Cerebellar cortex (tissue), 1 donor: ENCODE data around the gene PDCD1LG2.
"Not testable (repeated sequence)": the region's sequence is repeated elsewhere in the genome, so short reads cannot be mapped to it uniquely, and the experiment has no call there.

Experiments used
- DNase-seq: peaks from one replicate; pipeline ENCODE4 v3.0.0-alpha.2; 2015; ENCODE audit warnings: low spot score

Gene PDCD1LG2

DNA sequence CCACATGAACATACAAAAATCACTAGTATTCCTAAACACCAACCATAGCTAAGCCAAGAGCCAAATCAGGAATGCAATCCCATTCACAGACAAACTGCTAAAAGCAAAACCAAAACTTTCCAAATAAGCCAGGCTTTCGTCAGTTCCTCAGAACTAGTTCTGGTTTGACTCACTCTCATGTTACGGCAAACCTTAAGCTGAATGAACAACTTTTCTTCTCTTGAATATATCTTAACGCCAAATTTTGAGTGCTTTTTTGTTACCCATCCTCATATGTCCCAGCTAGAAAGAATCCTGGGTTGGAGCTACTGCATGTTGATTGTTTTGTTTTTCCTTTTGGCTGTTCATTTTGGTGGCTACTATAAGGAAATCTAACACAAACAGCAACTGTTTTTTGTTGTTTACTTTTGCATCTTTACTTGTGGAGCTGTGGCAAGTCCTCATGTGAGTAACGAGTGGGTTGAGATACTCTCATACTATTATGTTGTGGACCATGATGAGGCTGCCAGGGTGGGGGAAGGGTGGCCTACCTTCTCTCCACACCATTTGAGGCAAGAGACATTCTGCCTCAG, at the start of gene PDCD1LG2:
Gene PDCD1LG2, plus strand, starts transcription at position 172 of the 572 bp plus-strand sequence. CDS start 12,016 bp downstream, outside the sequence.
- DNase-seq, result no peak

DNA sequence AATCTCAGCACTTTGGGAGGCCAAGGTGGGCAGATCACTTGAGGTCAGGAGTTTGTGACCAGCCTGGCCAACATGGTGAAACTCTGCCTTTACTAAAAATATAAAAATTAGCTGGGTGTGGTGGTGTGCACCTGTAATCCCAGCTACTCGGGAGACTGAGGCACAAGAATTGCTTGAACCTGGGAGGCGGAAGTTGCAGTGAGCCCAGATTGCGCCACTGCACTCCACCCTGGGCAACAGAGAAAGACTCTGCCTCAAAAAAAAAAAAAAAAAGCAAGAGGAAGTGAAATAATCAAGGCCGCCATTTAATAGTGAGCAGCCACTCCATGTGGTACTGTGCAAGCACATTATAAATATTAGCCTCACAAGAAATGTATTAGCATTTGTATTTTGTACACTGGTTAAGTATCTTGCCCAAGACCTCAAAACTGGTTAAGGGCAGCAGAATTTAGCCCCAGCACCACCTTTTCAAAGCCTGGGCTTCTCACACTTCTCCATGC, 45.5 kb upstream of the PDCD1LG2 start:
- not testable (repeated sequence) for DNase-seq

DNA sequence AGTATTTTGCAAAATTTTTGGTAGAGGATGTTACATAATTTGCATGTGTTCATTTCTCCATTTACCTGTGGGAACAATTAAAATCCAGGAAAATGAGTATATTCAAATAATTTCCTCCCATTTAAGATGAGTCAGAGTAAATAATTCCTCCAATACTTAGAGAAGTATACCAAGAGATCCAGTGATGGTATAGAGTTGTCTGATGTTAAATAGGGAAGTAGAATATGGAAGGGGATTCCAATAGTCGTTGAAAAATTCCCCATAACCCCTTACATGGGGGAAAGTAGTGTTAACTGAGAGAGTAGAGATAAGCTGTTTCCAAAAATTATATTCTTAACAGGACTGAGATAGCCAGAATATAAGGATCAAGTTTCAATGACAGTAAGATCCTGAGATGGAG, 44.3 kb upstream of the PDCD1LG2 start:
- no peak for DNase-seq

DNA sequence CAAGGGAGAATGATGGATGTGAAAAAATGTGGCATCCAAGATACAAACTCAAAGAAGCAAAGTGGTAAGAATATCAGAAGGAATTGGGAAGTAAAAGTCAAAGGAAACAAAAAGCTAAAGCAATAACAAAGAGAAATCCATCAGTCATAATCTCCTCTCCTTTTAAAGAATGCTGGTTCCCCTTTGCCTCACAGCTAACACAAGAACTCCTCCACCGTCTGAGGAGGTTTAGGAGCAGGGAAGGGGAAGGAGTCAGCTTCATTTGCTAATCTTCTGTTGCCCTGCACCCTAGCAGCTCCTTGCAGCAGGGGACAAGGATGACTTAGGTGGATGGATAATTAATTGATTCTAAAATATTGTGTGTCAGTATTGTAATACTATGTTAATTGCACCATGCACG, 43.6 kb upstream of the PDCD1LG2 start:
- DNase-seq, result no peak

DNA sequence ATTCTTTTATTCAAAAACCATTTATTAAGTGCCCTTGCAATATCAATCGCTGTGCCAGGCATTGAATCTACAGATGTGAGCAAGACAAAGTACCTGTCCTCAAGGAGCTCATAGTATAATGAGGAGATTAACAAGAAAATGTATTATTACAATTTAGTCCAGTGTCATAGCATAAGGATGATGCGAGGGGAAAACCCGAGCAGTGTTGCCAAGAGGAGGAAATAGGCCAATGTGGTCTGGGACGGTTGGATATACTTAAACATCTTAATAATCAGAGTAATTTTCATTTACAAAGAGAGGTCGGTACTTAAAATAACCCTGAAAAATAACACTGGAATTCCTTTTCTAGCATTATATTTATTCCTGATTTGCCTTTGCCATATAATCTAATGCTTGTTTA, 41.5 kb upstream of the PDCD1LG2 start:
- DNase-seq, result no peak

DNA sequence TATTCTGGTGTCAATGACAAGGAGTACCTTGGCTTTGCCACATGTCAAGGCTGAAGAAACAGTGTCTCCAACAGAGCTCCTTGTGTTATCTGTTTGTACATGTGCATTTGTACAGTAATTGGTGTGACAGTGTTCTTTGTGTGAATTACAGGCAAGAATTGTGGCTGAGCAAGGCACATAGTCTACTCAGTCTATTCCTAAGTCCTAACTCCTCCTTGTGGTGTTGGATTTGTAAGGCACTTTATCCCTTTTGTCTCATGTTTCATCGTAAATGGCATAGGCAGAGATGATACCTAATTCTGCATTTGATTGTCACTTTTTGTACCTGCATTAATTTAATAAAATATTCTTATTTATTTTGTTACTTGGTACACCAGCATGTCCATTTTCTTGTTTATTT, 40.2 kb upstream of the PDCD1LG2 start:
- no peak for DNase-seq

DNA sequence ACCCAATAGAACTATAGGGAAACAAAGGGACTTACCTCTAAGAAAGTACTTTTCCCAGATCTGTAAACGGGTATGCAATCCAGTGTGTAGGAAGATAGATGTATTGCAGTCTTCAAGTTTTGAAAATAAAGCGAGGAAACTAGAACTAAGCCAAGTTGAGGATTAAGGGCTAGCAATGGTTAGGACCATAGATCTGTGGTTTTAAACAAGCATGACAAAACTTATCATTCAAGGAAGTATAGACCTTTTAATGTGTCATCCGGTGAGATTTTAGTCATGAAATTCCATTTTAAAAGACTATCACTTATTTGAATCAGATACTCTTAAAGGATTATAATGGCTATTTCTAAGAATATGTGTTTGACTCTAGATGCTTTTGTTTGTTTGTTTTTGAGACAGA, 39.5 kb upstream of the PDCD1LG2 start:
- no peak for DNase-seq

DNA sequence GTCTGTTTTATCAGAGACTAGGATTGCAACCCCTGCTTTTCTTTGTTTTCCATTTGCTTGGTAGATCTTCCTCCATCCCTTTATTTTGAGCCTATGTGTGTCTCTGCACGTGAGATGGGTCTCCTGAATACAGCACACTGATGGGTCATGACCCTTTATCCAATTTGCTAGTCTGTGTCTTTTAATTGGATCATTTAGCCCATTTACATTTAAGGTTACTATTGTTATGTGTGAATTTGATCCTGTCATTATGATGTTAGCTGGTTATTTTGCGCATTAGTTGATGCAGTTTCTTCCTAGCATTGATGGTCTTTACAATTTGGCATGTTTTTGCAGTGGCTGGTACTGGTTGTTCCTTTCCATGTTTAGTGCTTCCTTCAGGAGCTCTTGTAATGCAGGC, 34.7 kb upstream of the PDCD1LG2 start:
- DNase-seq, result not testable (repeated sequence)

DNA sequence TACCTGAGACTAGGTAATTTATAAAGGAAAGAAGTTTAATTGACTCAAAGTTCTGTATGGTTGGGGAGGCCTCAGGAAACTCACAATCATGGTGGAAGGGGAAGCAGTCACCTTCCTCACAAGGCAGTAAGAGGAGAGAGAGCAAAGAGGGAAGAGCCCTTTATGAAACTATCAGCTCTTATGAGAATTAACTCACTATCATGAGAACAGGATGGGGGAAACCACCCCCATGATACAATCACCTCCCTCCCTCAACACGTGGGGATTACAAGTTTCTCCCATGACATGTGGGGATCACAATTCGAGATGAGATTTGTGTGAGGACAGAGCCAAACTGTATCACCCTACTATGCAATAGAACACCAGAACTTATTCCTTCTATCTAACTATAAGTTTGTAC, 32.1 kb upstream of the PDCD1LG2 start:
- no peak for DNase-seq

DNA sequence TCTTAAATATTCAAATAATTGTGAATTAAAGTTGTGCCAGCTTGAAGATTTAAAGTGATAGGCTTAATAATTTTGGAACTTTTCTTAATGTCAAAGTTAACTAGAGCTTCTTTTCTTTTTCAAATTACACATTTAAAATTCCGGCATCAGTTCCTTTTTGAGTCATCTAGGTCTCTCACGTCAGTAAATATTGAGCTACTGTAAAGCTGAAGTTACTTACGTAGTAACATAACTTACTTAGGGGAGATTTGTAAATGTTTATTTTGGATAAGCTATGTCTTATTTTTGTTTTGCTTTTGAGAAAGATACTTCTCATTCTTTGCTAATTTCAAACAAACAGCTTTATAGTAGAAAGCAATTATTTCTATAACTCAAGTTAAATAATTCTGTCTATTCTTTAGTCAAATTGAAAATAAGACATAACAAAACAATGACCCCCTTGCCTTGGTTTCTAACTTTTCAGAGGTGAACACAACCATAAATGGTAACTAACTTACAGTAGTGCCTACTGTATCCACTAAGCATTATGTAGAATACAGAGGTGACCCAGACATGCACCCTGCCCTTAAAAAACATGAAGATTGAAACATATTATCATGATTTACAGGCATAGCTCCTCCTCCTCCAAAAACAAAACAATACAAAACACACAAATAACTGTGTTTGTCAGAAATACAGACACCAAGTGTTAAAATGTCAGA, 30.2 kb upstream of the PDCD1LG2 start:
- no peak for DNase-seq

DNA sequence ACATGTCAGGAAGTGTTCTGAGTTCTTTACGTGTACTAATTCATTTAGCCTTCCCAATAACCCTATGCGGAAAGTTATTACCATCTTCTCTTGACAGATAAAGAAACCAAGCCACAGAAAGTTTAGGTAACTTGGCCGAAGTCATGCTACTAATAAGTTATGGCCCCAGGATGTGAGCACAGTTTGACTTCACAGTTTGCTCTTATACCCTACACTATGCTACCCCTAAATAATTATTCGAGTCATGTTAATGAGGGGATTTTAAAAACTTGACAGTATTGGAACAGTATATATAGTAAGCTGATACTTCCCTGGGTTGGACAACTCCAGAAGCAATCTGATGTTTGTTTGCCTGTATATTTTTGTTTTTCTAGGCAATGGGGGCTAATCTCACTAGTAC, 29.4 kb upstream of the PDCD1LG2 start:
- no peak for DNase-seq

DNA sequence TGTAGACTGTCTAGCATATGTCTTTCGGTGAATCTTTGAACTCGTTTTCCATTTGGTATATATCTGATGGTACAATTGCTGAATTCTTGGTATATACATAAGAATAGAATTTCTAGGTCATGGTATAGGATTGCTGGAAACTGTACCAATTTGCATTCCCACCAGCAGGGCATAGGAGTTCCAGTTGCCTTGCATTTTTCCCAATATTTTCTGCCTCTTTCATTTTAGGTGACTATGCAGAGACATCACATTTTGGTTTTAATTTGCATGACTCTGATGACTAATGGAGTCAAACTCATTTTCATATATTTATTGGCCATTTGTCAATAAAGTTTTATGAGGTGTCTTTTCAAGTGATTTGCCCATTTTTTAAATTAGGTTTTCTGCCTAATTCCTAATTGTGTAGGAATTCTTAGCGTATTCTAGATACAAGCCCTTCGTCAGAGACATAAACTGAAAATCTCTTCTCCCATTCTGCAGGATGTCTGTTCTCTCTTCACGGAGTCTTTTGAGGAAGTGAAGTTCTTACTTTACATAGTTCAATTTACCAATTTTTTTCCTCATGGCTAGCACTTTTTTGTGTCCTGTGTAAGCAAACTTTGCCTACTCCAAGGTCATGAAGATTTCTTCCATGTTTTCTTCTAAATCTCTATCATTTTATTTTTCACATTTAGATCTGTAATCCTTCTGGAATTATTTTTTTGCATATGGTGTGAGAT, 28.9 kb upstream of the PDCD1LG2 start:
- DNase-seq, result no peak

DNA sequence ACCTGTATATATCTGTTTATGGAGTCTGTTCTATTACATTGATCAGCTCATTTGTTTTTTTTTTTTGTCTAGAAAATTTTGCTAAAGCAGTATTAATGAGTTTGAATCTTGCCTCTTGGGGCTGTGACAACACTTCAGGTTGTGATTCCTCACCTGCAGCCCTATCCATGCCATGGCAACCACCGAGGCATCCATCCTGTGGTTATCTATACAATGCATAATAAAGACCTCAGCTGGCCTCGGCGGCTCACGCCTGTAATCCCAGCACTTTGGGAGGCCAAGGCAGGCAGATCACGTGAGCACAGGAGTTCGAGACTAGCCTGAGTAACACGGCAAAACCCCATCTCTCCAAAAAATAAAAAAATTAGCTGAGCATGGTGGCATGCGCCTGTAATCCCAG, 28.1 kb upstream of the PDCD1LG2 start:
- no peak for DNase-seq

DNA sequence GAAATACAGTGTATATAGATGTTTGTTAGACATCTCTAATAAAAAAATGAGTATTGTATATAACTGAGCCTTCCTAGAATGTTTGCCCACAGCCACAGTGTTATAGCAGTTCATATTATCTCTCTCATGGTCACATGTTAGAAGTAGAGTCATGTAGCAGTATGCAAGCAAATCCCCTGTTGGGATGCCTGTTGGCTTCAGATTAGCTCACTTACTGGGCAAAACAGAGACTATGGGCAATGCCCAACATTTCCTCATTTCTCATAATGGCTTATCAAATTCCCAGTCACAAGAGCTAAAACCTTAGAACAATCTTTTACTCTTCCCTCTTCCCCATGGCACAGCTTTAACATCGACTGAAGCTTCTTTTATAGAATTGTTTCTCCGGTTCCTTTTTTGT, 27.0 kb upstream of the PDCD1LG2 start:
- DNase-seq, result no peak

DNA sequence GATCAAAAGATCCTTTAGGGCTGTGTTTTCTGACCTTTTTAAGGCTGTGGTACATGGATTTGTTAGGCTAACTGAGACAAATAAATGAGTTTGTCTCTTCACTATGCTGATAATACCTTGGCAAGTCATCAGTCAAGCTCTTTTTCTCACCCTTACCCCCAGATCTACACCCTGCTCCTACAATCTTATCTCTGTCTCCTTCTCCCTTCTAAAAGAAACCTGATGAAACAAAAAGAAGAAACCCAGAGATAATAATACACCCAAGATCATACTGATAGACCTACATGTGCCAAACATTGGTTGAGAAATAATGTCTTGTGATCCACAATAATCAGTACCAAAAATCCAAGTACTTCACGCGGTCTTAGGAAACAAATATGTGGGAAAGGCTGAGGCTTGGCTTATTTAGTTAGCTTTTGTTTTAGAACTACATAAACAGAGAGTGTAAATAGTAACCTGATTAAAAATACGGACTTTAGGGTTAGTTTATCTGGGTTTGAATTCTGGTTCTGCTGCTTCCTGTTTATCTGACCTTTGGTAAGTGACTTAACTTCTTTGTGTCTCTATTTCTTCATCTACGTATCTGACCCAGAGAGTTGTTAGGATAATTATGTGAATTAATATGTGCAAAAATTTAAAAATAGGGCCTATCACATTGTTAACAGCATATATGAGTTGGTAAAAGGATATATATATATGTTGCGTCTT, 24.8 kb upstream of the PDCD1LG2 start:
- DNase-seq, result no peak

DNA sequence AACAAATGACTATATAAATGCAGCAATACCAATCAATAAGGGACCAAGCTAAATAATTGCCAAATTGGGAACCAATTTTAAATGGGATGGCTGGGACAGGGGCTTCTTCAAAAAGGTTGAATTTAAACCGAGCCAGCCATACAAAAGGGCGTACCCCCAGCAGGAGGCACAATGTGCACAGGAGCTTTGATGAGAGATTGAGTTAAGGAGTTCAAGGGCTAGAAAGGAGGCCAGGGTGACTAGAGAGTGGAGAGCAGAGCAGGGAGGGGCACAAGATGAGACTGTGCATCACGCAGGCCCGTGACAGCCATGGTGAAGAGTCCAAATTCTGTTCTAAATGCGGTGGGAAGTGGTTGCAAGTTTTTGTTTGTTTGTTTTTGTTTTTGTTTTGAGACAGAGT, 23.3 kb upstream of the PDCD1LG2 start:
- DNase-seq, result no peak

DNA sequence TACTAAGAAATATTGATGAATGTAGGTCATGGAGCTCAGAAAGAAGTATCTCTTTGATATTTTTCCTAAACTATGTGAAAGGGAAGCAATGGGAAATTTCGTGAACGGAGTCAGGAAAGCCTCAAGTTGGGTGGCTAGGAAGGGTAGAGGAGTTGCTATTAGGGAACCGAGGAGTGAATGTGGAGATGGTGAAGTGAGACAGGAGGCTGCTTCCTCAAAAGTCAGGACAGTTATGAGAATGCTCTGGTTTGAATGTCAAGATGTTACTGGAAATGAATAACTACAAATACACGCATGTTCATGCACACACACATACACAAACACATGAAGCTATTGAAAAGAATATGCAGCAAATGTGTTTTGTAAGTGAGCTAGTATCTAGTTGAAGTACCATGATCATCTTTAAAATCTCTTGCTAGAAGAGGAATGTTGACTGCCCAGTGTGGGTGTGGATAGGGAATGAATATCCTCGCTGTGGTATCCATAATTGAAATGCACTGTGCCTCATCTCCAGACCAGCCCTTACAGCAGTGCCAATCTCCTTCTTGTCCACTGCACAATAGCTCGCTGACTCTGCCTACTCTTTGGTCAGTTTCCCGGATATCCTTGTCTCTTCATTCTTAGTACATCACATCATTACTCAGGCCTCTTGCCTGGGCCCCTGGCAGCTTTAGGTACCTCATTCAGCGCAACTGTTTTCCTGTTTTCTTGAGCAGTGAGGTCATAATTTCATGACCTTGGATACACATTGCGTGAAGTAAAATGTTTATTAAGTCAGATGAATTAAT, 21.9 kb upstream of the PDCD1LG2 start:
- DNase-seq, result no peak

DNA sequence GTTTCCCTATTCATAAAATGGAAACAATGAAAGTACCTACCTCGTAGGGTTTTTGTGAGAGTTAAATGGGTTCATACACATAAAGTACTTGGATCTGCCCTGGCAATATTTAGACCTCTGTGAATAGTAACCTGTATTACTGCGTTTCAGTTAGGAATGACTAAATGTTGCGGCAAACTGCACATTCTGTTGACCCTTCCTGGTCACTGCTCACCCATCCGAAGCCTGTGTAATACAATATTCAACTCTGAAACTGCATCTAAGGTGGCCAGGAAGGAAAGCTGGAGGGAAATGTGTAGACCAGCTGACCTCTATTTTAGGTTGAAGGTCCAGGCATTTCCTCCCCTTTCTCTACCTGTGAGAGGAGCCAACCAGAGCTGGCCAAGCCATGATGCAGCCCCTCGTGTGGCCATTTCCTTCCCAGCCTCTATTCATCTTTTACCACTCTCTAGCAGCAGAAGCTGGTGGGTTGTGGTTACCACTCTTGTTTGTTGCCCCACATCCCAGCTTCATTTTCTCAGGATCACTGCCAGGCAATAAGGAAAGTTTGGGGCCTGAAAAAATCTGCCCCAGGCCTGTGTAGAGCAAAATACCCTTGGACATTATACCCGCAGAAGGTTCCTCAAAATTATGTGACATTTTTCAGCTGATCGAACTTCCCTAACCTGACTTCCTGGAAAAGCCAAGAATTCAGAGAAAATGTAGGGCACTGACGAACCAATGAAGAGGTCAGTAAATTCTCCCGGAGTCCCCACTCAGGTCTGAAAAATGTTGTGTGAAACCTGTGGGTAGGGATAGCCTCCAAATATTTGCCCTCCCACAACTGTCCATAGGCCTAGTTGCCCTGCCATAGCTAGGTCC, 20.5 kb upstream of the PDCD1LG2 start:
- DNase-seq, result no peak

DNA sequence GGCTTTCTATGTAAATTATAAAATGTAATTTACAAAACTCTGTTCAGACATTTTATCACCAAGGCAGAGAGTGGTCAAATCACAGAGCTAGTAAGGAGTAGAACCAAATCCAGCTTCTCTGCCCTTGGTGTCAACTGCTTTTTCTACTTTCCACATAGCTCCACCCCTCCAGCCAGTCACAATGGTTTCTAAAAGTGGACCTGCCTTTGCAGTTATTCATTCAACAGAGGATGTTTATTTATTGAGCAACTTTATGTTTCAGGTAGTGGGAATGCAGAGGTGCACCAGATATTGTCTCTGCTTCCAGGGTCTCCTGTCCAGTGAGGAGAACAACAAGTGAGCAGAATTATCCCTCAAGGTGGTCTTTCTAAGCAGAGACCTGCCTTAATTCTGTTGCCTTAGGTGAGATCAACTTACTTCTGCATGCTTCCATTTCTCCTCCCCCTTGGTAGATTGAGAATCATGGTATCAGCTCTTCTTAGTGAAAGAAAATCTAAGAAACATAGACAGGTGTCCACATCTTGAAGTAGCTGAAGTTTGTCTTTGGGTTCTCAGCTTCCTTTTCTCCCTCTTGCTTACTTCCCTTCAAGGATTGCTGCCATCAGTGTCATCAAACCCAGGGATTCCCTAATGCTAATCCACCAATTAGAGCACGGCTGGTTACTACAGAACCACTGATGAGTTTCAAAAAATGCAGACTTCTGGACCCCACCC, 17.2 kb upstream of the PDCD1LG2 start:
- DNase-seq, result no peak
